OCI-LY1 (cell line): ENCODE results near the gene ARL6IP5.

Source experiments
- CTCF ChIP-seq: fragments of 200-600 bp; sonication (generic), shearing (Covaris generic); IDR thresholded peaks from 2 replicates; pipeline ENCODE4 v1.5.1; 2017; ENCODE audit warnings: mild to moderate bottlenecking, antibody characterized with exemption, low read length, moderate library complexity, mixed read lengths
- EZH2 ChIP-seq: fragments of 200-600 bp; sonication (generic), shearing (Covaris generic); IDR thresholded peaks from 2 replicates; pipeline ENCODE4 v1.8.0; 2017; ENCODE audit warnings: borderline replicate concordance, mixed run types, mild to moderate bottlenecking, antibody characterized with exemption, low read length, moderate library complexity, mixed read lengths

DNA sequence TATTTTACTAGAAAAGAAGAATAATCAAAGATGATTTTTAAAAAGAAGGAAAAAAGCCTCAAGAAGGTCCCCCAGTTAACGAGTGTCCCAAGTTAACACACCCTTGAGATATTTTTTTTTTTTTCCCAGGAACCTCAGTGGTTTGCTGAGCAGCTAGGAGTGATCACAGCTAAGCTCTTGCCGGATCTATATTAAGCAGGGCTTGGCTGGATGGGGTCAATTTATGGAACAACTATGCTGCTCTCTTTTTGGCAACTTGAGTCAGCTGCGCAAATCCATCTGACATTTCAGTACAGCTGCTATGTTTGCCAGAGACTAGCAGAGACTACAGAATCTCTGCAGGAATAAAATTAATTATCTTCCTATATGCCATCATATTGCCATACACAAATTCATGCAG is 37.7 kb downstream of the ARL6IP5 start, which contains the start of gene LMOD3:
- no peak for TF ChIP-seq CTCF
- TF ChIP-seq EZH2 = no peak
